Adrenal gland (tissue), 12 donors: ENCODE data around the gene NUCB1. TPM values are rescaled to one million over a fixed set of nuclear protein-coding genes. Genes with fewer than 3 reads are reported as not detected.
A peak's percentile ranks its signal among the peaks of the same experiment; 100 is the strongest.
"Not testable (repeated sequence)": the region's sequence is repeated elsewhere in the genome, so short reads cannot be mapped to it uniquely, and the experiment has no call there.

Source experiments
- DNase-seq, 7 donors: peaks; one replicate each; pipeline ENCODE4 v3.0.0-alpha.2; 2019 to 2020
- H3K27ac ChIP-seq, 5 donors: fragments of 200-600 bp; sonication (generic) in 4 of 5; 1 replicate in 3 of 5; 2 replicates in 2 of 5; pipeline versions ENCODE4 v1.5.1 to v1.8.0; 2016 to 2020; ENCODE audit warnings: mild to moderate bottlenecking in 1 of 5
- H3K27me3 ChIP-seq: fragments of 200-600 bp; 2 replicates; pipeline ENCODE4 v1.8.0; 2021
- H3K36me3 ChIP-seq, 2 donors: fragments of 200-600 bp; replicated peaks in 1 of 2; 1 replicate in 1 of 2; 2 replicates in 1 of 2; pipeline versions ENCODE4 v1.5.1 to v1.8.0; 2018 to 2022
- H3K4me1 ChIP-seq, 2 donors: fragments of 200-600 bp; replicated peaks in 1 of 2; 1 replicate in 1 of 2; 2 replicates in 1 of 2; pipeline versions ENCODE4 v1.5.1 to v1.8.0; 2018 to 2021
- H3K4me3 ChIP-seq, 4 donors: fragments of 200-600 bp; sonication (generic) in 3 of 4; one replicate each; pipeline ENCODE4 v1.5.1; 2016 to 2018
- H3K9me3 ChIP-seq, 3 donors: fragments of 200-600 bp; sonication (generic) in 1 of 3; replicated peaks in 1 of 3; 1 replicate in 2 of 3; 2 replicates in 1 of 3; pipeline versions ENCODE4 v1.5.1 to v1.8.0; 2016 to 2021
- CTCF ChIP-seq, 6 experiments: fragments of 450-650 bp in 4 of 6; fragments of 200-600 bp in 2 of 6; sonication (generic) in 1 of 6; IDR thresholded peaks; 1 replicate in 5 of 6; 2 replicates in 1 of 6; pipeline versions ENCODE4 v1.5.1 to v1.8.0; 2016 to 2021; ENCODE audit warnings: antibody characterized with exemption in 6 of 6, mild to moderate bottlenecking in 2 of 6, moderate library complexity in 1 of 6
- POLR2A ChIP-seq, 2 donors: fragments of 450-650 bp; IDR thresholded peaks; one replicate each; pipeline ENCODE4 v1.6.1; 2017; ENCODE audit warnings: antibody characterized with exemption in 2 of 2, mild to moderate bottlenecking in 2 of 2, moderate library complexity in 1 of 2
- WGBS, 4 donors: extraction: QIAGEN DNeasy Blood & Tissue Kit in 2 of 4; methylation state at CpG; one replicate each; pipeline versions ENCODE4 v1.1.5 to v1.1.7; 2013 to 2017; 5-methylcytosine and 5-hydroxymethylcytosine counted together
- intact Hi-C, 2 donors: fragments of 100-400 bp; cut with DNase I; formaldehyde crosslinking; loops; one replicate each; pipeline versions ENCODE4 v1.14.1 to v1.15.0; 2022 to 2023
- polyA plus RNA-seq, 3 donors: library from polyadenylated mRNA; stranded (reverse); fragments of 200-250 nt in 2 of 3; fragments of 350-450 nt in 1 of 3; fragmentation: Illumina TruSeq in 1 of 3; extraction: RNeasy Lipid Tissue Mini Kit (QIAGEN cat#74804) in 1 of 3; gene quantifications; one replicate each; pipeline ENCODE4 v1.2.3, GENCODE V29; 2013 to 2014
- total RNA-seq, 9 donors: library from RNA; depleted of rRNA in 4 of 9; stranded (reverse); fragments of >200 nt in 4 of 9; fragments of 120-200 nt in 1 of 9; fragmentation: NEBNext Ultra II Directional in 1 of 9; extraction: Animal tissue kit (Norgen Biotek cat#: 25700) in 1 of 9; gene quantifications; one replicate each; pipeline versions ENCODE4 v1.1.0 to v1.2.4, GENCODE V29; 2013 to 2023
- donor health status: healthy with polysubstance abuse.
- donor health status: Bipolar disorder and iron deficiency.
- donor health status: DM: yes; HTN: yes; CAD: no.
- donor health status: DM: no; HTN: no; CAD: no.
- donor health status: DM: no; HTN: no; CAD: no.
- donor health status: DM: yes; HTN: yes; CAD: no.

NUCB1 gene
- total and polyA plus RNA-seq, 12 donors: 98.8 to 581 (median 249) TPM

- TF ChIP-seq CTCF (IDR thresholded peaks at IDR 0.05) (no peak), POLR2A (IDR thresholded peaks at IDR 0.05) (peak; percentile 4 to 8)
- WGBS, 4 donors: 70 to 83% (median 74%) methylated on average over 8 to 11 of the region's 11 CpGs
- Histone ChIP-seq H3K27ac (peak overlapping the region in 2 of 5 donors; percentile 58 to 60), H3K4me3 (no peak overlapping the region), H3K9me3 (no peaks in the 10 kb centered on the region), H3K4me1 (peaks cover 31 to 32% of the 10 kb centered on the region in 2 donors), H3K27me3 (no peaks in the 10 kb centered on the region), H3K36me3 (peaks cover 0 to 40% of the 10 kb centered on the region in 2 donors)
- DNase-seq: peak in 6 of 7 donors; percentile 57 to 77 (median 63)
- intact Hi-C loops: loop anchor here in 1 of 2 donors (10.0 kb wide), 1 partner anchor 86 kb away; the partner anchor contains the start of gene FTL
Measured at GRCh38 chr19:48878196-48879024, 21.7 kb upstream of the NUCB1 start.

- Histone ChIP-seq H3K36me3 (peaks cover 0 to 33% of the 10 kb centered on the region in 2 donors), H3K27me3 (no peaks in the 10 kb centered on the region), H3K27ac (peak overlapping the region in 2 of 5 donors; percentile 30 to 60), H3K4me3 (no peak overlapping the region), H3K4me1 (peaks cover 24 to 25% of the 10 kb centered on the region in 2 donors), H3K9me3 (no peaks in the 10 kb centered on the region)
- intact Hi-C loops: loop anchor here in 1 of 2 donors (10.0 kb wide), 1 partner anchor 86 kb away; the partner anchor contains the start of gene FTL
- 92 to 96% (median 94%) methylated on average over 13 of the region's 13 CpGs for WGBS, 4 donors
- TF ChIP-seq POLR2A (IDR thresholded peaks at IDR 0.05): no peak
- no peak for TF ChIP-seq CTCF (IDR thresholded peaks at IDR 0.05)
- no peak for DNase-seq
Measured at GRCh38 chr19:48879025-48879637, 21.0 kb upstream of the NUCB1 start.

GRCh38 chr19:48879696-48880095 is 20.4 kb upstream of the NUCB1 start:
- intact Hi-C loops: loop anchor here in 1 of 2 donors (10.0 kb wide), 1 partner anchor 85 kb away; the partner anchor contains the start of gene FTL
- 84 to 96% (median 91%) methylated on average over 9 of the region's 9 CpGs for WGBS, 4 donors
- H3K36me3 ChIP-seq: peaks cover 0 to 28% of the 10 kb centered on the region in 2 donors
- not testable (repeated sequence) for H3K27me3 ChIP-seq, H3K4me3 ChIP-seq, DNase-seq, H3K9me3 ChIP-seq
- H3K27ac ChIP-seq: peak overlapping the region in 1 of 5 donors; percentile 60
- peaks cover 18 to 20% of the 10 kb centered on the region in 2 donors for H3K4me1 ChIP-seq

GRCh38 chr19:48881741-48882657 is 18.1 kb upstream of the NUCB1 start:
- no peak overlapping the region for H3K27ac ChIP-seq
- peaks cover 0 to 9% of the 10 kb centered on the region in 2 donors for H3K36me3 ChIP-seq
- TF ChIP-seq CTCF (IDR thresholded peaks at IDR 0.05): no peak
- no peak for TF ChIP-seq POLR2A (IDR thresholded peaks at IDR 0.05)
- WGBS, 4 donors: 77 to 84% (median 81%) methylated on average over 29 to 30 of the region's 30 CpGs
- no peaks in the 10 kb centered on the region for H3K27me3 ChIP-seq
- H3K9me3 ChIP-seq: no peaks in the 10 kb centered on the region
- H3K4me1 ChIP-seq: no peaks in the 10 kb centered on the region
- intact Hi-C loops: no loop called here
- peak in 1 of 7 donors; percentile 52 for DNase-seq
- no peak overlapping the region for H3K4me3 ChIP-seq
